ENCODE data around the gene PPP5C. TPM values are rescaled to one million over a fixed set of nuclear protein-coding genes. Genes with fewer than 3 reads are reported as not detected.

PPP5C gene
- total and polyA plus RNA-seq, 2 of the 13 experiments (the other 11 are each of a cell fraction or from before 2014, with no cell fraction given) = 41.6 to 67.9 TPM

- TF ChIP-seq PRDM4 (CRISPR knock-in tag; IDR thresholded peaks at IDR 0.05; ENCODE audit: borderline replicate concordance) (no peak), KIAA2018 (CRISPR knock-in tag; IDR thresholded peaks at IDR 0.05; ENCODE audit: borderline replicate concordance) (no peak), AKAP8 (CRISPR knock-in tag; IDR thresholded peaks at IDR 0.05) (no peak), KLF9 (CRISPR knock-in tag; IDR thresholded peaks at IDR 0.05; ENCODE audit: low read depth) (peak; percentile 91), ZMYM3 (CRISPR knock-in tag; IDR thresholded peaks at IDR 0.05) (no peak; the same call in 1 of the 2 replicates), SOX5 (CRISPR knock-in tag; IDR thresholded peaks at IDR 0.05; ENCODE audit: borderline replicate concordance) (peak; percentile 10; the same call in 1 of the 2 replicates), HMG20B (CRISPR knock-in tag; conservative IDR thresholded peaks at IDR 0.05) (no peak), ZHX1 (CRISPR knock-in tag; IDR thresholded peaks at IDR 0.05; ENCODE audit: low read depth) (no peak), TARDBP (CRISPR knock-in tag; IDR thresholded peaks at IDR 0.05) (peak; percentile 50; the same call in 1 of the 2 replicates), ZNF275 (CRISPR knock-in tag; IDR thresholded peaks at IDR 0.05; ENCODE audit: borderline replicate concordance) (peak; percentile 48; the same call in 1 of the 2 replicates), HNF1B (CRISPR knock-in tag; IDR thresholded peaks at IDR 0.05) (peak; percentile 71)
Measured at GRCh38 chr19:46404055-46404752, 57.3 kb downstream of the PPP5C start (continued).
